Measurements from ENCODE around the gene TDRD12.

DNA sequence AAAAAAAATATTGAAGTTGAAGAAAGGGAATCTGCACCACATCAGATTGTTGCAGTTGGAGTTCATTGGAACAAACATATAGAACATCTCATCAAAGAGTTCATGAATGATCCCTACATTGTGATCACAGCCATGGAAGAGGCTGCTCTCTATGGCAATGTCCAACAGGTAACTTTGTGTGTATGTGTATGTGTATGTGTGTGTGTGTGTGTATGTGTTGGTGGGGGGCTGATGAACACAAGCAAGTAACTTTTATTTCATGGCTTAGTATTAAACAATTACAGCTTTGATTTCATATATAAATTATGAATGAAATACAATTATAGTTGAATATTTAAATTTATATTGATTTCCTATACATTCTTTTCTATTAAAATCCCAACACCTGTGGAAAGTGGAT is 80.6 kb downstream of the TDRD12 start:
- no peak for TF ChIP-seq POLR2A (IDR thresholded peaks at IDR 0.05; ENCODE audit: low read length)
- TF ChIP-seq GATA1 (IDR thresholded peaks at IDR 0.05; ENCODE audit: low read depth, low read length), result no peak
